GM12878 (cell line): ENCODE data around the gene MYG1. TPM values are rescaled to one million over a fixed set of nuclear protein-coding genes. Genes with fewer than 3 reads are reported as not detected.

ENCODE experiments used
- BHLHE40 ChIP-seq, 2 experiments: fragments of 450-650 bp in 1 of 2; IDR thresholded peaks; 2 replicates each; pipeline ENCODE4 v1.6.1; 2011 to 2017; ENCODE audit warnings: low read depth in 2 of 2, borderline replicate concordance in 1 of 2, improper control_type of control experiment in 1 of 2, low read length in 1 of 2, mild to moderate bottlenecking in 1 of 2
- CTCF ChIP-seq, 3 experiments: IDR thresholded peaks in 2 of 3; conservative IDR thresholded peaks in 1 of 3; 2 replicates each; pipeline ENCODE4 v1.5.1; 2011; ENCODE audit warnings: low read depth in 3 of 3, low read length in 3 of 3, mild to moderate bottlenecking in 3 of 3, control low read depth in 2 of 3, moderate library complexity in 2 of 3, inconsistent platforms in 1 of 3, mixed read lengths in 1 of 3; ENCODE audit not compliant: control insufficient read depth in 2 of 3, insufficient read depth in 1 of 3; ENCODE audit errors: extremely low read depth in 1 of 3
- E2F4 ChIP-seq: IDR thresholded peaks from 2 replicates; pipeline ENCODE4 v1.6.1; 2012; ENCODE audit warnings: low read depth, low read length, improper control_type of control experiment
- E4F1 ChIP-seq: fragments of 450-650 bp; IDR thresholded peaks from 2 replicates; pipeline ENCODE4 v1.6.1; 2018; ENCODE audit warnings: borderline replicate concordance, mild to moderate bottlenecking; ENCODE audit not compliant: partially characterized antibody
- HDAC6 ChIP-seq: fragments of 200-600 bp; sonication (generic); IDR thresholded peaks from one replicate; pipeline ENCODE4 v1.8.0; 2017; ENCODE audit warnings: antibody characterized with exemption; ENCODE audit not compliant: unreplicated experiment
- JUNB ChIP-seq: IDR thresholded peaks from 2 replicates; pipeline ENCODE4 v1.6.1; 2016; ENCODE audit warnings: antibody characterized with exemption, mild to moderate bottlenecking
- MYB ChIP-seq: fragments of 150-350 bp; IDR thresholded peaks from 2 replicates; pipeline ENCODE4 v1.6.1; 2014; ENCODE audit warnings: mild to moderate bottlenecking, low read depth, low read length, borderline replicate concordance
- NBN ChIP-seq: fragments of 450-650 bp; IDR thresholded peaks from 2 replicates; pipeline ENCODE4 v1.6.1; 2016
- NFYB ChIP-seq: IDR thresholded peaks from 2 replicates; pipeline ENCODE4 v1.6.1; 2011; ENCODE audit warnings: low read depth, mild to moderate bottlenecking, low read length, improper control_type of control experiment, moderate library complexity; ENCODE audit not compliant: insufficient read depth
- PKNOX1 ChIP-seq: fragments of 450-650 bp; IDR thresholded peaks from 2 replicates; pipeline ENCODE4 v1.6.1; 2016; ENCODE audit warnings: mild to moderate bottlenecking
- POLR2AphosphoS2 ChIP-seq: IDR thresholded peaks from 2 replicates; pipeline ENCODE4 v1.6.1; 2011; ENCODE audit warnings: low read depth, mild to moderate bottlenecking, low read length, improper control_type of control experiment, moderate library complexity
- SMAD1 ChIP-seq: fragments of 450-650 bp; IDR thresholded peaks from 2 replicates; pipeline ENCODE4 v1.6.1; 2018; ENCODE audit warnings: mild to moderate bottlenecking, low read depth; ENCODE audit not compliant: partially characterized antibody
- SMARCA5 ChIP-seq: fragments of 450-650 bp; IDR thresholded peaks from 2 replicates; pipeline ENCODE4 v1.6.1; 2017; ENCODE audit warnings: mild to moderate bottlenecking
- SUZ12 ChIP-seq: fragments of 200-600 bp; sonication (generic); IDR thresholded peaks from one replicate; pipeline ENCODE4 v1.6.1; 2018; ENCODE audit warnings: antibody characterized with exemption, mild to moderate bottlenecking; ENCODE audit not compliant: unreplicated experiment
- TARDBP ChIP-seq: IDR thresholded peaks from 2 replicates; pipeline ENCODE4 v1.6.1; 2016; ENCODE audit warnings: borderline replicate concordance
- TCF3 ChIP-seq: IDR thresholded peaks from 2 replicates; pipeline ENCODE4 v1.6.1; 2012; ENCODE audit warnings: low read depth, mild to moderate bottlenecking, low read length, borderline replicate concordance; ENCODE audit not compliant: insufficient read depth
- YBX1 ChIP-seq: fragments of 450-650 bp; IDR thresholded peaks from 2 replicates; pipeline ENCODE4 v1.6.1; 2016; ENCODE audit warnings: antibody characterized with exemption
- YY1 ChIP-seq: IDR thresholded peaks from 2 replicates; pipeline ENCODE4 v1.6.1; 2011; ENCODE audit warnings: low read depth, mild to moderate bottlenecking, low read length
- ZBTB40 ChIP-seq: fragments of 450-650 bp; IDR thresholded peaks from 2 replicates; pipeline ENCODE4 v1.6.1; 2016; ENCODE audit warnings: mild to moderate bottlenecking, moderate library complexity, borderline replicate concordance
- polyA plus RNA-seq, 11 experiments: library from polyadenylated mRNA; depleted of rRNA in 4 of 11; unstranded in 6 of 11; stranded (reverse) in 5 of 11; fragments of >200 nt; fragmentation: Nextera tagmentation in 4 of 11; fragmentation: Illumina TruSeq in 1 of 11; extraction: Ambion mirVana in 4 of 11; extraction: Trizol in 1 of 11; gene quantifications; 1 replicate in 1 of 11; 2 replicates in 10 of 11; pipeline versions ENCODE4 v1.2.1 to v1.2.3, GENCODE V29; 2011 to 2016; ENCODE audit warnings: inconsistent platforms in 2 of 11, missing spikeins in 2 of 11, low read depth in 1 of 11
- total RNA-seq, 4 experiments: library from RNA; depleted of rRNA in 3 of 4; stranded (reverse); fragments of >200 nt in 3 of 4; fragmentation: Illumina TruSeq in 1 of 4; extraction: Trizol in 1 of 4; gene quantifications; 2 replicates each; pipeline versions ENCODE4 v1.2.1 to v1.2.3, GENCODE V29; 2013 to 2021

Gene MYG1
- total and polyA plus RNA-seq, 10 of the 15 experiments (the other 5 are each of a cell fraction or from before 2014, with no cell fraction given) = 20.7 to 81.0 (median 49.4) TPM

- TF ChIP-seq E4F1 = no peak
- TF ChIP-seq PKNOX1 = peak; percentile 94
- TF ChIP-seq ZBTB40 = peak; percentile 37; the same call in 1 of the 2 replicates
- TF ChIP-seq YBX1 = no peak
- peak; percentile 50 to 83; a peak in 3 of 4 replicates for TF ChIP-seq BHLHE40 (IDR thresholded peaks at IDR 0.05; ENCODE audit: borderline replicate concordance in 1 of 2, low read depth in 2 of 2, low read length in 1 of 2)
- TF ChIP-seq MYB = no peak
- TF ChIP-seq SMARCA5 = no peak; the same call in 1 of the 2 replicates
- TF ChIP-seq TCF3 = no peak
- TF ChIP-seq YY1 = peak; percentile 61
- no peak for TF ChIP-seq SUZ12
- TF ChIP-seq E2F4 = peak; percentile 94
- TF ChIP-seq TARDBP = 0 out of 2 replicates have a peak, but pooled peaks have one; percentile 45
- TF ChIP-seq SMAD1 = no peak
- TF ChIP-seq CTCF (IDR thresholded peaks at IDR 0.05 in 2 of 3, conservative IDR thresholded peaks at IDR 0.05 in 1 of 3; ENCODE audit: control insufficient read depth in 2 of 3, extremely low read depth in 1 of 3, insufficient read depth in 1 of 3, low read depth in 3 of 3, low read length in 3 of 3) = peak; percentile 26 to 37 (median 33); a peak in 4 of 6 replicates
- peak; percentile 84; the same call in 1 of the 2 replicates for TF ChIP-seq NBN
- no peak for TF ChIP-seq POLR2AphosphoS2
- TF ChIP-seq NFYB = peak; percentile 94
- no peak for TF ChIP-seq JUNB
- no peak for TF ChIP-seq HDAC6
Observed at GRCh38 chr12:53267999-53268629, 31.4 kb upstream of the MYG1 start, which contains the start of gene ESPL1 (continued).
